GM19463 (cell line): ENCODE data around the gene GPR61.

Source experiments
- ATAC-seq: cut with Tn5 transposase; IDR thresholded peaks from one replicate; pipeline ENCODE4 v1.9.1; 2021; ENCODE audit warnings: mild to moderate bottlenecking, moderate library complexity; ENCODE audit not compliant: unreplicated experiment

GPR61 gene

DNA sequence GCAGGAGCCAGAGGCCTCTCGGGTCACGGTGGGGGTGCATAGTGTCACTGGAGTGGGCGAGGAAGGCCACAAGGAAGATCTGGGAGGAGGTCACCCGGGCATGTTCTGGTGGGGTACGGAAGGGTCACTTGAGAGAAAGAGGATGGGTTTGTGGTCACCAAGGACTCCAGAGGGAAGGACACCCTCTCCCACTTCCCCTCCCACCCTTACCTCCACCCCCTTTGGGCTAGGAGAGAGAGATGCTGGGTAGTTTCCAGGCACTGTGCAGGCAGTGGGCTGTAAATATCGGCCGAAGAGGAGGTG lies 30.8 kb upstream of the GPR61 start:
- ATAC-seq: no peak

DNA sequence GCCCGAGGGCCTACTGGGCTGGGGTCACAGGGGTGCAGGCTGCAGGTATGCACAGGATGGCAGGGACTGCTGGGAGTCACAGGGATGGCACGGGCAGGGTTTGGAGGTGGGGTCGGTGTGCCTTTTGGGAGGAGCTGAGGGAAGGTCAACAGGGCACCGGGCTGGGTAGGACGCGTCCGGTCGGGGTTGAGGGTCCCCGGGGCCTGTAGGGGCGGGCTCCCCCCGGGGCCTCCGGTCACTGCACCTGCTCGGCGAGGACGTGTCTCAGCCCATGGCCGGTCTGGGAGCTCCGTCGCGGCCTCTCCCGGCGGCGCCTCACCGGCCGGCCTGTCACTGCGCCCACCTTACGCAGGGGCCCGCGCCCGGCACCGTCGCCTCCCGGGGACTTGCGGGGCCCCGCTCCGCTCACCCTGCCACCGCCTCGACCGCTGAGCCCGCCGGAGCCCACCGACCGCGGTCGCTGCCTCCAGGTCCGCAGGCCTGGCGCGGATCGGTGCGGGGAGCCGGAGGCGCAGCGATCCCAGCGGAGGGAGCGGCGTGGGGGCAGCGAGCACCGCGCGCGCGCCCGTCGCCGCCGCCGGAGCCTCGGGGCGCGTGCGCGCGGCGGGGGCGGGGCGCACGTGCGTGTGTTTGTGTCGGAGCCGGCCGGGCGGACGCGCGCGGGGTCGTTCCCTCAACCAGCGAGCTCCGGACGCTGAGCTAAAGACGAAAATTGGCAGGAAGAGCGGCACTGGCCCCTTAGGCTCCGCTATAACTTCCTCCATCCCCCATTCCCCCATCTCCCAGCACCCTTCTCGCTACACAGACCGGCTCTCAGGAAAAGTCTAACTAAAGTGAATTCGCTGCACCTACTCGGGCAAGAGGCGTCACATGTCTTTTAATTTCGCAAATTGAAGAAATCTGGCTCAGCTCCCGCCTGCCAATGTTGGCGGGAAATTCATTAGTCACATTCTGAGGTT lies 30.2 kb upstream of the GPR61 start, which contains the start of gene AMIGO1:
Gene AMIGO1, minus strand, starts transcription at position 552 of the 959 bp plus-strand sequence. CDS start 815 bp downstream, outside the sequence.
- ATAC-seq: peak; percentile 51

DNA sequence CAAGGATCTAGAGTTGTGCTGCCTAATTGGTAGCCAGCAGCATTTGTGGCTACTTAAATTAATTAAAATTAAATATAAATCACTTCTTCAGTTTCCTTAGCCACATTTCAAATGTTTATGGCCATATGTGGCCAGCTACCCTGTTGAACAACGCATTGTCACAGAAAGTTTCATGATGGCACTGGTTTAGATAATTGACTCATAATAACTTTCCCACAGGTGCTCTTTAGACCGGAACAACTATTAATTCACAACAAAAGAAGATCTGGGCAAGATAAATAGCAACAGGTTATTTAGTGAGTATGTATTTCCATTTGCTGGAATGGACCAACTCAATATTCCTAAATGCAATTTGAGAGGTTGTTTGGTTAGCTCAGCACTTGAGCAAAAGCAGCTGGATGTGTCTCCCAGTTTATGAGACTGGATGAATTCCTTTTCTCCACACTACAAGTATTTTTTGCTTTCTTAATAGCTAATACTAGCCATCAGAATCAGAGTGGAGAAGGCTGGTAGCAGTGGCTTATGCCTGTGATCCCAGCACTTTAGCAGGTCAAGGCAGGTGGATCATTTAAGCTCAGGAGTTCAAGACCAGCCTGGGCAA lies 26.5 kb upstream of the GPR61 start:
- ATAC-seq: no peak

DNA sequence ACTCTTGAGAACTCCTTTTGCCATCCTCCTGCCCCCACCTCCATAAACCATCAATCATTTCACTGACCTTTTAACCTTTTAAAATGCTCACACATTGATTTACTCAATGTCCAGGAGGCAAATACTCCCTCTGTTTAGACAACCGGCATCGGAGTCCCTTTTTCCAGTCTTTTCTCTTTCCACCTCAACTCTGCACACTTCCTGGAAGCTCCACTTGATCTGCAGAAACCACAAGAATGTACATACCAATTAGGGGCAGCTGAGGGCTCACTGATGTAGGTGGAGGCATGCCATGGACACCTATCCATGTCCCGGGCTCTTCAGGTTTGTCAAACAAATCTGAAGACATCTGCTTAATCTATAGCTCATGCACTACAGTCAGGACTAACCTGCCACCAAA lies 24.8 kb upstream of the GPR61 start:
- ATAC-seq: no peak

DNA sequence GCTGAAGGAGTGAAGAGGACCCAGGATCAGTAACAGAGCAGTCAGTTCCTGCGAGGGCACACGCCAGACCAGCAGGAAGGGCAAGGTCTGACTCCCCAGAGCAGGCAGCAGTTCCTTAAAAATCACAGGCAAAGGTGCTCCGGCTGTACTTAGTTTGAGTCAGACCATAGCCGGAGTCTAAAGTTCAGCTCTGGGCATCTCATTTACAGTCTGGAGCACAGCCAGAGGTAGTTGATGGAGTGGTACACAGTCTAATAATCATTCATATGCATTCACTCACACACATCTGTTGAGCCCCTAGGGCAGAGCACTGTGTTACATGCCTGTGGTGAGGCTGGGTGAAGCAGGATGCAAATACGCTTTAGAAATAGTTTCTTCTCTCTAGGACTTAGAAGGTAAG lies 22.8 kb upstream of the GPR61 start:
- ATAC-seq: no peak

DNA sequence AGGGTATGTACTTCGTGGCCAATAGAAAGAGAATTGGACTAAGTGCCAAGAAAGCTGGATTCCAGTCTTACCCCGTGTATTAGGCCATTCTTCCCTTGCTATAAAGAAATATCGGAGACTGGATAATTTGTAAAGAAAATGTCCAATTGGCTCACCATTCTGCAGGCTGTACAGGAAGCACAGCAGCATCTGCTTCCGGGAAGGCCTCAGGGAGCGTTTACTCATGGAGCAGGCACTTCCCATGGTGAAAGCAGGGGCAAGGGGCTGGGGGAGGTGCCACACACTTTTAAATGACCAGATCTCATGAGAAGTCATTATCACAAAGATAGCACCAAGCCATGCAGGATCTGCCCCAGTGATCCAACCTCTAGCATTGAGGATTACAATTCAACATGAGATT lies 22.3 kb upstream of the GPR61 start:
- no peak for ATAC-seq

DNA sequence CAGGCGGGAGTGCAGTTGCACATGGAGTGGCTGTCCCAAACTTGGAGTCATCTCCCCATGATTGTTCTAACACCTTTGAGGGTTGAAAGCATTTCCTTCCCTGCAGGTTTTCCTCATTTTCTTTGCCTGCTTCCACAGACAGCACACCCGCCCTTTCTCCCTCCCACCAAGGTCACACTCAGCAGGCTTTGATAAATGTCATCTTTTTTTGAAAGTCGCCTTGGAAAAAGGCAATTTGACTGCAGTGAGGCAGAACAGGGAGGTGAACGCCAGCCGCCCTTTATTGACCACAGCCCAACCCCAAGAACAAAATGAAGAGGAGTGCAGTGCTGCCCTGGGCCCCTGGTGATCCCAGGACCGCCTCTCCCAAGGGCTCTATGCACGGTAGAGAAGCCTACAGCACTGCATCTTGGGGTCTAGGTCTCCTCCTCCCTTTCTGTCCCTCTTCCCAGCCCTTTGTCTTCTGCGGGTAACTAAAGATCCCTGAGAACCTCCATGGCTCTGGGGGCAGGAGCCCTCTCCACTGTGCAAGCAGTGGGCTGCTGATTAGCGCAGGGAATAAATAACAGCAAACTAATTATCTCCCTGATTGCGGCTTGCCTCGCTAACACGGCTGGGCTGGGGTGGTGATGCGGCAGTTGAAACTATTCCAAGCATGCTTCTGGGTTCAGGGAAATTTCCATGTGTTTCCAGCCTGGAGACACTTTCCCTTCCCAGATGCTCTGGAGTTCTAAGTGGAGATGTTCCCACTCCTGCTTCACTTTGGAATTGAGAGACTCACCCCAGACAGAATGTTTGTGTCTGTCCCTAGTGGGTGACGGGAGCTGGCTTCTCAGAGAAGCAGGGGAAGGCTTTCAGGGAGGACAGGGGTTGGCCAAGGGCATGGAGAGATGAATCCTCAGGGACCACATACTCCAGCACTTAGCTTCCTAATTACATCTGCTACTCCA lies 18.4 kb upstream of the GPR61 start:
- no peak for ATAC-seq

DNA sequence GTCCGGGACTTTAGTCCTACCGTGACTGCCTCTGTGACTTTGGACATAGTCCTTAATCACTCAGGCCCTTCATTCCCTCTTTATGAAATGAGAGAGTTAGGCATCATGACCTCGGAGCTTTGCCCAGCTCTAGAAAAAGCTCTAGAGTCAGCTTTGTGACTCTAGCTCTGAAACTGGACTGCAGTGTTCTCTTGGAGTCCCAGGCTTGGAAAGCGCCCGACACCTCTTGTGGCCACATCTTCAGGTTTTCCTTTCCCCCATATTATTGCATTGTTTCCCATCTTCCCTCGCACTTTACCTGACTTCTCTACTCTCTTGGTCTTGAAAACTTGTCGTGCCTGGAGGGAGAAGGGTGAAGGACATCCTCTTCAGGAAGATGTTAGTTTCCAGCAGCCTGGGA lies 17.6 kb upstream of the GPR61 start:
- no peak for ATAC-seq

DNA sequence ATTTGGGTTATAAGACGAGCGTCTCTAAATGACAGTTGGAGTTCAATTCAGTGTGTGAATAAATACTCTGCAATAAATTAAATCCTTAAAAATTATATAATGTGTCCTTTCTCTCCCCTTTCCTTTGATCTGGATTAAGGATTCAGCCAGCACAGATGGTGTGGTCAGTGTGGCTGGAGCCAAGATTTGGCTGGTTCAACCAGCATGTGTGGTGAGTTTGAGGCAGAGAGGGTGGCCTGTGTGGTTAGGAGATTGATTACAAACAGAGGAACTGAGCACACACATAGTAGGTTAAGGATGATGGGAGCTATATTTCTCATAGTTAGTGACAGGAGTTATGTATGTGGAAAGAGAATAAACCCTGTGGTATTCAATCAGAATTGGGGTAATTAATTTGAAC lies 16.0 kb upstream of the GPR61 start:
- no peak for ATAC-seq

DNA sequence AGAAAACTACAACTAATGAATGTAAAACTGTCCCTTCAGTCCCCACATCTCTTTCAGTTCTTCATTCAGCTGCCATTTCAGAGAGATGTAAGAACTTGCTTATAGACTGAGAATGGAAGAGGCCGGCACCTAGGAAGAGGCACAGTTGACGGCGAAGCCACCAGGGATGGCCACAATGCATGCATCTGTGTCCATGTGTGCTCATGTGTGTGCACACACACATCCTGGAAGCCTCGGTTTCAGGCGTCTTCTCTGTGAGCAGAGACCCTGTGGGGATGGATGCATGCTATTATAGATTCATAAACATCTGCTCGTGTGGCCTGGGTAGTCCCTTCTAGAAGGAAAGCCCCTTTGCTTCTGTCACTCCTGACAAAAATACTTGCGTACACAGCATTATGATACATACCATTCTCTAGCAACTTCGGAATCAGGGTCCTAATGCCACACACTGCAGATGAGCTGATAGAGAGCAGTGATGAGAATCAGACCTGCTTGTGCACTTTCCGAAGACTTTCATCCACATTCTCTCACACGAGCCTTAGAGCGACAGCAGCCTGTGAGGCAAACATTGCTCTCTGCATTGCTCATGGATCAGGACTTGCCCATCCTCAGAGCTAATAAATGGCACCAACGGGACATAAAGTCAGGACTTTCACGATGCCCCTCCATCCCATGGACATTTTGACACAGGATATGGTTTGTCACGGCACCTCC lies 12.4 kb upstream of the GPR61 start:
- ATAC-seq: peak; percentile 67

DNA sequence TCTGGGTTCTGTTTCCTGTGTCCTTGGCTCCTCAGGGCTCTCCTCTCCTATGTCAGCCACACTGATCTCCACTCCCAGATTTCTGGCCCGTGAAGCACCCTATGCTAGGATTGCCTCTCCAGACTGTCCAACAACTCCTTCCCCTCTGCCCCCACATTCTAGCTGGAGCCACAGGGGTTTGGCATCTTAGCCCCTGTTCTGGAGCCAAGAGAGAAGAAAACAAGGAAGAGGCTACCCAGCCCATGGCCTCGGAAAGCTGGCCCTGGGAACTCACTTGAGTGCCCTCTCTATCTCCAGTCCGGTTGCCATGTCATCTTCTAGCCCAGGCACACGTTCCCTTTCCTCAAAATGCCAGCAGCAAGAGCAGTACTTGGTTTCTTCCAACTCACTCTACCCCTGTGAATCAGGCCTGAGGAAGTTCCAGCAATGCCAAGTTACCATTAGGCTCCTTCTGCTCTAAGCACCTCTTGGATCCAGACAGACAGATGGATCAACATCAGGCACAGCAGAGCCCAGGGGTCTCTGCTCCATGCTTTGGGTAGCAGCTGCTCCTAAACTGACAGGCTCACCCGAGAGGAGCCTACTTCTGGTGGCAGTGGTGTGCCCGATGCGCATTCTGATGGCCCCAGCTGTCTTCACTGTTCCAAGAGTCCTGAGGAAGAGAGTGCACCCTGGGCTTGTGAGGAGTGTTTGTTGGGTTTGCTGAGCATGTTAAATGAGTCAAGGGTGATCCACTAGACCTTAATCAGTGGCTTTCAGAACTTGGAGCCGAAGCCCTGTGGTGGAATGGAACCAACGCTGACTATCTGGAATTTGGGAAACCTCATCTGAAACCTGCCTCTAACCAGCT lies 11.6 kb upstream of the GPR61 start:
- ATAC-seq: no peak

DNA sequence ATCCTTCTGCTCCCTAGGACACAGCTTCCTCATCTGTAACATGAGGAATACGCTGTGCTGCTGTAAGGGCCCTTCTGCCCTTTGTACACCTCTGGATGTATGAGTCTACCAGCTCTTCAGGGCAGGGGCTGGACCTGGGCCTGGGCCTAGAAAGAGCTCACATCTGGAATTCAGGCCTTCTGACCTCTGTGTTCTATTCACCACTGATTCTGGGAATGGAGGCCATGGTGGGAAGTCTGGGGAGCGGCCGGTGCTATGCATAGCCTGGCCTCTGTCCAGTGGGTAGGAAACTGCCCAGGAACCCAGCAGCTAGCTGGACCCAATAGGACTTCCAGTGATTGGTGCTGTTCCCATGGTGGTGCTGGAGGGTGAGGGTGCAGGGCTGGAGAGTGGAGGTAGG lies 11.0 kb upstream of the GPR61 start:
- no peak for ATAC-seq

DNA sequence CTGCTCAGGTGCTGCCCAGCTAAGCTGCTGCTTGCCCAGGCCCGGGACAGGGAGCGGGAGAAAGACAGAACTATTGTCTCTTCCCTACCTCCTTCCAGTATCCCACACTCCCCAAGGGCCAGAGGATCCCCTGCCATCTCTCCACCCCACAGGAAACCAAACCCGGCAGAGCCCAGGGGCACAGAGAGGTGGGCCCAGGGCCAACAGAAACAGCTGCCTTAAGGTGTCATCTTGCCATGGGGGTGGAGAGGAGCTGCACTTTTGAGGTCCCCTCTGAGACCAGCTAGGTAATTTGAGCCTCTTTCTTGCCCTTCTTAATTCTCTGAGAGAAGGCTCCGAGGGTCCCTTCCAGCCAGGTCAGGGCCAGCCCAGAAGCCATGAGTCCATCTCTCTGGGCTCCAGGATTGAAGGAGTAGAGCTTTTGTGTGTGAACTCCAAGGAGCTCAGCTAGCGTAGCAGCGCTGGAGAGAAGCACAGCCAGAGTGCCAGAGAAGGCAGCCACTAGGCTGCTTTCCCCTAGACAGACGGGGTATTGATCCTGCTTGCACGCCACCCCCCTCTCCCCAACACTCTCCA lies 9.7 kb upstream of the GPR61 start:
- ATAC-seq: no peak

DNA sequence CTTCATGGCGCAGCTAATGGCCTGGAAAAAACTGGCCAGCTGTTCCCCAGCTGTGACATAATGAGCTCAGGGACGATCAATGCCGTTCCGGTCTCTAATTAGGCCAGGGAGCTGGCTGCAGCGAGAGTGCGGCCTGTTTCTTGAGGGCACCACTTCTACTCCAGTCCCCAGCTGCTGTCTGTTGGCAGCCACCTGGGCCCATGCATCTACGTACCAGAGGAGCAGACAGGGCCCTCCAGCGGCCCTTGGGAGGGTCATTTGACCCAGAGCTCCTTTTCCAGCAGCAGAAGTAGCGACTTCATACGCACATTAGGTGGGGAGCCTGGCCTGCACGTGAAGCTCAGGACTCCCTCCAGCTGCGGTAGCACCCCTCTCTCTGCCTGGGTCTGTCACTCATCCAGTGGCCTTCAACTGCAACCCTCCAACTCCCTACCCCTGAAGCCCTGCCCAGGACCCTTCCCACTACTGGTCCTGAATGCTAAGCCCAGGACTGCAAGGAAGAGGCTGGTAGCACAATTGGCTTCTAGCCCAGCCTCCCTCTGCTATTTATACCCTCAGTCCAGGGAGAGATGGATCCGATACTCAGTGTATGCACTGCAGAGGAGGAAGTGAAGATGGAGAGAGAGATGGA lies 9.1 kb upstream of the GPR61 start:
- no peak for ATAC-seq

DNA sequence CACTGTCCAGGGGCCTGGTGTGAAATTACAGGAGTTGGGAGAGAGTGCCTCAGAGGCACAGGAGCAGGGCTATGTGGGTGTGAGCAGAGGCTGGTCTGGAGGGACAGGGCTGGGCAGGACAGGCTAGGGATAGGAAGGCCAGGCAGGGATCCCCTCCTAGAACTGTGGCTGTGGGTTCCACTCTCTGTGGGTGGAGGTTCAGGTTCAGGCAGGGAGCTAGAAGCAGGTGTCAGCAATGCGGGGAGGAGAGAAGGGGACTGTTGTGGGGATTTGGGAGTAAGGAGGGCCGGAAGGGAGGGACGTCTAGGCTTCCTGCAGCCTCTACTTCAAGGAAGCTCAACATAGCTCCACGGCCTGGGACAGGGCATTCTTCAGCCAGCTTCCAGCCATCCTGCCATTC lies 8.3 kb upstream of the GPR61 start:
- no peak for ATAC-seq

DNA sequence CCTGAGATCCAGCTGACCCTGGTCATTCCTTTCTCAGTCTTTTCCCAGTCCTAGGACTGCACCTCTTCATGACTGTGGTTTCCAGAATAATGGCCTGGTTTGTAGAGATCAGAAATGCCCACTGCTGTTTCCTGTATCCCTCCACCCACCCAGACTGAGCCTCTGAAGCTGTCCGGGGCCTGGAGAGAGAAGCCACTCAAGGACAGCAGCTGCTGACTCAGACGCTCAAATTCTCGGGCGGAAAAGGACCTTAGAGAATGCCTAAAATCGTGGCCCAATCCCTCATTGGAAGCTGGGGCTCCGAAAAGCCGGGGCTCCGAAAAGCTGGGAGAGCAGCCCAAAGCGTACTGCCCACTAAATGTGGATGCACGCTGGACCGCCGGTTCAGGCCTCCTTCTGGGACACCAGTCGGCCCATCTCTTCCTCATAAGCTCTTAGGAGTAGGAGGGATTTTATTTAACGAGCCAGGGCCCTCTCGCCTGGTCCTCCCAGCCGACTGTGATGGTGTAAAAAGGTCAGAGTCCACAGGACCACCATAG lies 7.8 kb upstream of the GPR61 start:
- no peak for ATAC-seq

DNA sequence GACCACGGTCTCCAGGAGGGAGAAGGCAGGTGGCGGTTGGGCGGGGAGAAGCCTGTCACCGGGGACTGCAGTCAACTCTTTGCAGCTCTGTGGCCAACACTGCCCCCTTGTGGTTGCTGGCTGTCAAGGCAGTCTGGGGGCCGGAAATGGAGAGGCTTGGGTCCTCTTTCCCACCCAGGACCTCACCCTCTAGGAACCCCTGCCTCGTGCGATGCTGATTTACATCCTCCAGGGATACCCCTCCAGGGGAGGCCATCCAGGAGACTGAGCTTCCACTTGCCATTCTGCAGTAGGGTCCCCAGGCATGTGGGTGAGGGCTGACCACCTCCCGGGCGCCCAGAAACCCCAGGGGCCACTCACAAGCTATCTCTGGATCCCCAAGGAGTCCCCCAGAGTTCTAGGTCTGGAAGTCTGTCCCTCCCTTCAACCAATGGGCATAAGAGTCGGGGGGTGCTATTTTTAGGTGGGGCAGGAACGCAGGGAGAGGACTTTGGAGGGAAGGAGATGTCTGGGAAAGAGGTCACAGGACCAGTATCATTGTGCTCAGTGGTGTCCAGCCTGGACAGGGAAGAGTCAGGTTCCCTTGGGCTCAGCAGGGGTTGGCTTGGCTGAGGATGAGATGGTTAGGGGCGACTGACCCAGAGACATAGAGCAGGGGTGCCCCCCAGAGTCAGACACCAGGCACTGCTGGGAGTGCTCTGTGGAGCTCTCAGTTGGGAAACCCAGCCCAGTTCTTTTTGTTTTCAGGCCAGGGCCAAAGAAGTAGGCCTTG lies 7.1 kb upstream of the GPR61 start:
- ATAC-seq: peak; percentile 84

DNA sequence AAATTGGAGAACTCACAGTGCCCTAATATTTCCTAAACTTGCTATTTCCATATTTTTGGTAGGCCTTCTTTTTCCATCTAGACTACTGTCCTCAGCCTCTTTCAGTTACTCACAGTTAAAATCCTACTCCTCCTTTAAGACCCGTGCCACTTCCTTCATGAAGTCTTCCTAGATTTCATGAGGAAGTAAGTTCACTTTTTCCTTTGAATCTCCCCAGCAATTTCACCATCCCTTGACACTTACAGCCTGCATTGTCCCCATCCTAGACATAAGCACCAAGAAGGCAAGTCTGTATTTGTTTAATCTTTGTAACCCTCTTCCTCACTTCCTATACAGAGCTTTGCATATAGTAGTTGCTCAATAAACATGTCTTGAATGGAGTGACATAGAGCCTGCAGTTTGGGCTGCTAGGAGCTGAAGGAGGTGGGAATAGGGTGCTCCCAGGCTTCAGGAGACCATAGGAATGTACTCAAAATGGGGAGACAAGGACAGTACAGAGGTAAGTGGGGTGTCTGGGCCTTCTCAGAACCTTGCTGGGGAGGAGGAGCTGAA lies 5.3 kb upstream of the GPR61 start:
- ATAC-seq: no peak
